ENCODE results near the gene ASPG. TPM values are rescaled to one million over a fixed set of nuclear protein-coding genes. Genes with fewer than 3 reads are reported as not detected.

ASPG gene
- polyA plus RNA-seq, 1 experiment = not detected

DNA sequence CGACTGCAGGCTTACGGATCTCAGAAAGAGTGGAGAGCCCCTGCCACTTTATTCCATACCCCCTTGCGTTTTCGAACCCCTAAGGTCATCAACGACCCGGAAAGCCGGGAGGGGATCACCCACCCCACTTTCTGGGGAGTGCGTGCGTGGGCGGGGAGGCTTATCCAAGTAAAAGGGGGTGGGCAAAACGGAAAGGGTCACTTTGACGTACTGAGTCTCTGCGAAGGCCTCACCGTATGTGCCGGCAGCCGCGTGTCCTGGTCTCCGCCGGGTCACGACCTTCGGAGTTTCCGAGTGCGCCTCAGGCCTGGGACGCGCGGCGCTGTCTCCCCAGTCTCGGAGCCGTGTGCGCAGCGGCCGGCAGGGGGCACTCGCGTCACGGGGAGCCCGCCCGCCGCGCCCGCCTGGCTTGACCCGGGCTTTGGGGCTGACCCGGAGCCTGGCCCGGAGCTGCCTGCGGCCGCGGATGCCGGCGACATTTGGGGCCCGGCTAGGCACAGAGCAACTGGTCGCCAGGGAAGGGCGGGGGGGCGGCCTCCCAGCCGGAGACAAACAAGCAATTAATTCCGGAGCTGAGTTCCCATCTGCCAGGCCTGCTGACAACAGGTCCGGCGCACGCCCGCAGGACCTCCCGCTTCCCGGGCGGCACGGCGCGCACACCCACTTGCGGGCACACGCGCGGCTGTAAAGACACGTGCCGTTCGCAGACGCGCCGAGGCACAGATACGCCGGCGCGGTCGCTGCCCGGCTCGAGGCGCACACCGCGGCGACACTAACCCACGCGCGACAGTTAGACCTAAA lies 52.0 kb downstream of the ASPG start:
- ChIA-PET POLR2A (no interaction called here), CTCF (interaction anchor here (0.6 kb wide), 1 partner anchor 12 kb away, joined by 3 read pairs; no protein-coding TSS in a partner anchor)
- Histone ChIP-seq H3K27ac (ENCODE audit: low read depth, low read length) (no peak overlapping the region), H3K27me3 (ENCODE audit: control insufficient read depth, insufficient read depth, low read length) (peaks cover 28% of the 10 kb centered on the region), H3K9me3 (ENCODE audit: control insufficient read depth, insufficient read depth, low read length) (no peaks in the 10 kb centered on the region; the same call in 1 of the 2 replicates), H3K4me3 (ENCODE audit: low read depth, low read length) (no peak overlapping the region)
- DNase-seq (ENCODE audit: low read depth, low spot score) = no peak
- TF ChIP-seq, protein P1, sequence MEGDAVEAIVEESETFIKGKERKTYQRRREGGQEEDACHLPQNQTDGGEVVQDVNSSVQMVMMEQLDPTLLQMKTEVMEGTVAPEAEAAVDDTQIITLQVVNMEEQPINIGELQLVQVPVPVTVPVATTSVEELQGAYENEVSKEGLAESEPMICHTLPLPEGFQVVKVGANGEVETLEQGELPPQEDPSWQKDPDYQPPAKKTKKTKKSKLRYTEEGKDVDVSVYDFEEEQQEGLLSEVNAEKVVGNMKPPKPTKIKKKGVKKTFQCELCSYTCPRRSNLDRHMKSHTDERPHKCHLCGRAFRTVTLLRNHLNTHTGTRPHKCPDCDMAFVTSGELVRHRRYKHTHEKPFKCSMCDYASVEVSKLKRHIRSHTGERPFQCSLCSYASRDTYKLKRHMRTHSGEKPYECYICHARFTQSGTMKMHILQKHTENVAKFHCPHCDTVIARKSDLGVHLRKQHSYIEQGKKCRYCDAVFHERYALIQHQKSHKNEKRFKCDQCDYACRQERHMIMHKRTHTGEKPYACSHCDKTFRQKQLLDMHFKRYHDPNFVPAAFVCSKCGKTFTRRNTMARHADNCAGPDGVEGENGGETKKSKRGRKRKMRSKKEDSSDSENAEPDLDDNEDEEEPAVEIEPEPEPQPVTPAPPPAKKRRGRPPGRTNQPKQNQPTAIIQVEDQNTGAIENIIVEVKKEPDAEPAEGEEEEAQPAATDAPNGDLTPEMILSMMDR (IDR thresholded peaks at IDR 0.05; ENCODE audit: low read depth, low read length) = peak; percentile 34

DNA sequence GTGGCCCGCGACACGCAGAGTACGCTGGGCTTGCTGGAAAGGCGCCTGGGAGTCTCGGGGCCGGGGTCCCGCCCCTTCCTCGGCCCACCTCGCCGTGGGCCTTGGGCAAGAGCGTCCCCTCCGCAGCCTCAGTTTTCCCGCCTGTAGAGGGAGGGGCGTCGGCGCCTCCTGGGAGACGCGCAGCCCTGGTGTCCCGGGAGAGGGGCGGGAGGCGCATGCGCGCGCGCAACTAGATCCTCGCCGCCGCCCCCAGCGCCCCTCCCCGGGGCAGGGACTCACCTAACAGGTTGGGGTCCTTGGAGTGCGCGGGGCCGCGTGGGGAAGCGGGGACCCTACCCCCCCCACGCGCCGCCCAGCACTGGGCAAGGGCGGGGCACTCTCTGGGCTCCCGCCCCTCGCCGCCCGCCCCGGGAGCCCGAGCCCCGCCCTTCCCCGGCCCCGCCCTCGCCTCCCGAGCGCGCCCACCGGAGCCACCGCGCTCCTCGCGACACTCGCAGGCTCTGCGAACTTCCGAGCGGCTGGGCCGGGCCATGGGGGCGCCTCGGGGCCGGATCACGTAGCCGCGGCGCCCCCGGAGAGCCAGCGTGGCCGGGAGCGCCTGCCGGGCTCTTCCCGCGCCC lies 52.7 kb downstream of the ASPG start, which contains the start of gene KIF26A:
KIF26A (plus strand) TSS at position 490 of the 620 bp plus-strand sequence. CDS start 136 bp downstream, outside the sequence.
- POLR2A ChIA-PET = no interaction called here
- CTCF ChIA-PET = interaction anchor here (0.6 kb wide), 1 partner anchor 12 kb away, joined by 3 read pairs; no protein-coding TSS in a partner anchor
- Histone ChIP-seq H3K4me3 (ENCODE audit: low read depth, low read length) (no peak within 1 kb of the TSS), H3K27me3 (ENCODE audit: control insufficient read depth, insufficient read depth, low read length) (peaks cover 28% of the 10 kb centered on the region), H3K27ac (ENCODE audit: low read depth, low read length) (no peak within 1 kb of the TSS), H3K9me3 (ENCODE audit: control insufficient read depth, insufficient read depth, low read length) (no peaks in the 10 kb centered on the region; the same call in 1 of the 2 replicates)
- no peak for DNase-seq (ENCODE audit: low read depth, low spot score)
- TF ChIP-seq, protein P1 (IDR thresholded peaks at IDR 0.05; ENCODE audit: low read depth, low read length) = no peak

DNA sequence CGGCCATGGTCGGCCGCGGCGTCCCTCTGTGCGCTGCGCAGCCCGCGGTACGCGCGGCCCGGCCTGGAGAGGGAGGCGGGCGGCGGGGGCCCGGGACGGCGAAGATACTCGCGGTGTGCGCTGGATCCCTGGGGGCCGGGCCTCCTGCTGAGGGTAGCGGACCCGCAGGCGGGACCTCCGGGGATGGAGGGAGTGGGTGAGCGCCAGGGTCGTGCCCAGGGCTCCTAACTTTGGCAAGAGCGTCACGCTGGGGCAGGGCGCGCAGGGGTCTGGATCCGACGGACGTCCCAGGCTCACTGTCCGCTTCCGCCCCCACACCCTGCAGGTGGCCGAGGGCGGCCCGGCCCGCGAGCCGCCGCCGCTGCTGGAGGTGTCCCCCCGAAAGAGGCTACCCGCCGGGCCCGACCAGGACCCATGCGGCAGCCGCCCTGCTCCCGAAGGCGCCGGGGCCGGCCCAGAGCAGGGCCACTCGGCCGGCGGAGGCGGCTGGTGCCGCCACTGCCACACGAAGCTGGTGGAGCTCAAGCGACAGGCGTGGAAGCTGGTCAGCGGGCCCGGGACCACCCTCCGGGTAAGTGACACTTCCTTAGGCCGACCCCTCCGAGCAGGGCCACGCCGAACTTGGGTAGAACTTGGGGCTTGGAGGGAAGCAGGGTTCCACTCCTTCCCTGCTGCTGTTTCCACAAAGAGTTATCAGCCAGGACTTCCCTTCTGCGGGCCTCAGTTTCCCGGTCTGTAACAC lies 53.4 kb downstream of the ASPG start:
- POLR2A ChIA-PET = no interaction called here
- CTCF ChIA-PET = no interaction called here
- H3K4me3 ChIP-seq (ENCODE audit: low read depth, low read length) = no peak overlapping the region

DNA sequence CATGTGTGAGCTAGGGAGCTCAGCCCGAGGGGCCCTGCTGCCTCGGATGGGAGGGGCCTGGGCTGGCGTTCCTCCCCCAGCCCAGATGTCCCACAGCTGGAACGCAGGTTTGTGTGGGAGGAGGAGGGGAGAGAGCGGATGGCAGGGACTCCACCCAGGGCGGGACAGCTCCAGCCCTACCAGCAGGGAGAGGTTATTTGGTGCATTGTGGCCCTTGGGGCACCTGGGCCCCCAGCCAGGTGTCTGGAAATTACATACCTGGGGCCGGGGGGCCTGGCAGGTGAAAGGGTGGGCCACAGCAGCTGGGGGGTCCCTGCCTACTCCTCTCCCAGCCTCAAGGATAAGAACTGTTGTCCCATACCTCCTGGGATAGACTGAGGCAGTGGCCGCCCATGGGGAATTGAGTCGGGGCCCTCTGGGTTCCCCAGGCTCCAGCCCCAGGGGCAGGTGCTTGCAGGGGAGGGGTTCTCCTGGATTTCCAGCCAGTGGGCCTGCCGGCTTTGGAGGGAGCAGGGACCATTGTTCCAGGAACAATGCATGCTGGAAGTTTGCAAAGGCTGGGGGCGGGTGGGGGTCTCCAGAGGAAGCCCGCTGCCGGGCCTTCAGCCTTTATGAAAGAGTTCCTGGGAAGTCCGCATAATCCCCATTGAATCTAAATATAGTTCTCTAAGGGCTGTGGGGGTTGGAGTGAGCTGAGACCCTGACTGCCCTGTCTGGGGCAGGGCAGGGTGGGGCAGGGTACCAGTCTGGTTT lies 54.1 kb downstream of the ASPG start:
- no peak overlapping the region for H3K4me3 ChIP-seq (ENCODE audit: low read depth, low read length)
- TF ChIP-seq, protein P1 (IDR thresholded peaks at IDR 0.05; ENCODE audit: low read depth, low read length) = no peak
- POLR2A ChIA-PET = no interaction called here
- H3K9me3 ChIP-seq (ENCODE audit: control insufficient read depth, insufficient read depth, low read length) = no peaks in the 10 kb centered on the region; the same call in 1 of the 2 replicates
- no peak overlapping the region for H3K27ac ChIP-seq (ENCODE audit: low read depth, low read length)
- no peak for DNase-seq (ENCODE audit: low read depth, low spot score)
- peaks cover 28% of the 10 kb centered on the region for H3K27me3 ChIP-seq (ENCODE audit: control insufficient read depth, insufficient read depth, low read length)
- CTCF ChIA-PET = no interaction called here

More for the DNA sequence above, 53.4 kb downstream of the ASPG start:
- no peaks in the 10 kb centered on the region; the same call in 1 of the 2 replicates for H3K9me3 ChIP-seq (ENCODE audit: control insufficient read depth, insufficient read depth, low read length)
- H3K27me3 ChIP-seq (ENCODE audit: control insufficient read depth, insufficient read depth, low read length) = peaks cover 28% of the 10 kb centered on the region
- TF ChIP-seq, protein P1 (IDR thresholded peaks at IDR 0.05; ENCODE audit: low read depth, low read length) = no peak
- H3K27ac ChIP-seq (ENCODE audit: low read depth, low read length) = no peak overlapping the region
- DNase-seq (ENCODE audit: low read depth, low spot score) = no peak
